ENCODE data around the gene PCLO. TPM values are rescaled to one million over a fixed set of nuclear protein-coding genes. Genes with fewer than 3 reads are reported as not detected.

Gene PCLO
- total and polyA plus RNA-seq, 2 donors: 0.57 to 6.5 TPM

- Histone ChIP-seq H3K4me1 (ENCODE audit: insufficient read depth) (no peaks in the 10 kb centered on the region), H3K36me3 (ENCODE audit: insufficient read depth) (no peaks in the 10 kb centered on the region), H3K27ac (ENCODE audit: low read depth) (no peak overlapping the region), H3K4me3 (ENCODE audit: low read depth, low read length) (no peak overlapping the region)
- no peak for DNase-seq (ENCODE audit: extremely low spot score)
- WGBS: 92% methylated on average over 3 of the region's 3 CpGs
Observed at GRCh38 chr7:83001362-83002040, 161.2 kb downstream of the PCLO start.

GRCh38 chr7:82998436-82998835 is 164.2 kb downstream of the PCLO start:
- H3K27ac ChIP-seq (ENCODE audit: low read depth): no peak overlapping the region
- H3K4me3 ChIP-seq (ENCODE audit: low read depth, low read length): no peak overlapping the region
- DNase-seq (ENCODE audit: extremely low spot score): no peak
- H3K4me1 ChIP-seq (ENCODE audit: insufficient read depth): no peaks in the 10 kb centered on the region
- H3K36me3 ChIP-seq (ENCODE audit: insufficient read depth): no peaks in the 10 kb centered on the region

GRCh38 chr7:82985144-82985802 is 177.4 kb downstream of the PCLO start:
- Histone ChIP-seq H3K36me3 (ENCODE audit: insufficient read depth) (no peaks in the 10 kb centered on the region), H3K27ac (ENCODE audit: low read depth) (no peak overlapping the region), H3K4me1 (ENCODE audit: insufficient read depth) (no peaks in the 10 kb centered on the region), H3K4me3 (ENCODE audit: low read depth, low read length) (no peak overlapping the region)
- no peak for DNase-seq (ENCODE audit: extremely low spot score)
- WGBS: 53% methylated on average over 2 of the region's 2 CpGs

DNA sequence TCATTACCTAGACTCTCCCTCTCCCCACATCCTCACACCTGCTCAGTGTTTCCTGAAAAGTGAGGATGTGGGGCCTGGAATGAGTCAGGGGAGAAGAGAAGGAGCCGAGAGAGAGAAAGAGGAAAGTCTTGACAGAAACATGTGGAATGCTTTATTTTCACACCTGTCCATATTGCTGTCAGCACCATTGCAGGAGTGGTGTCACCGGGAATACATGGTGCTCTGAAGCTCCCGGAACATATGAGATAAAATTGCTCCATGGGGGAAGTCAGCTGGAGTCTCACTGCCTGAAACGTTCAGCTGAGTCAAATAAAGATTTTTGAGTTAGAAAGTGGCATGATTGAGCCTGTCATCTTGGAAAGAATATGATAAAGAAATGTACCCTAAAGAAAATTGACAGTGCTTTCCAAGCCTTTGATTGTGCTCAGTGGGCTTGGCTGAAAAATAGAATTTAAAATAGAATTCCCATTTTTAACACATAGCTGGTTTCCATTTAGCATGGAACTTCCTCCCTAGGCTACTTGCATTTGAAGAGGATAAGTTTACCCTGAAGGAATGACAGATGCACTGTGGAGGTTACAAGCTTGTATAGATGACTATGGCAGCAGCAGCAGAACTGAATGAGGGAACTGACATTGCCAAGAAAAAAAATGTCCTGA is 182.4 kb downstream of the PCLO start:
- 56% methylated on average over 4 of the region's 4 CpGs for WGBS
- no peak overlapping the region for H3K4me3 ChIP-seq (ENCODE audit: low read depth, low read length)
- no peaks in the 10 kb centered on the region for H3K36me3 ChIP-seq (ENCODE audit: insufficient read depth)
- H3K27ac ChIP-seq (ENCODE audit: low read depth): no peak overlapping the region
- DNase-seq (ENCODE audit: extremely low spot score): no peak
- no peaks in the 10 kb centered on the region for H3K4me1 ChIP-seq (ENCODE audit: insufficient read depth)

GRCh38 chr7:82975811-82976468 is 186.7 kb downstream of the PCLO start:
- DNase-seq (ENCODE audit: extremely low spot score): no peak
- Histone ChIP-seq H3K4me3 (ENCODE audit: low read depth, low read length) (no peak overlapping the region), H3K27ac (ENCODE audit: low read depth) (no peak overlapping the region), H3K36me3 (ENCODE audit: insufficient read depth) (no peaks in the 10 kb centered on the region), H3K4me1 (ENCODE audit: insufficient read depth) (no peaks in the 10 kb centered on the region)
- 72% methylated on average over 2 of the region's 2 CpGs for WGBS

DNA sequence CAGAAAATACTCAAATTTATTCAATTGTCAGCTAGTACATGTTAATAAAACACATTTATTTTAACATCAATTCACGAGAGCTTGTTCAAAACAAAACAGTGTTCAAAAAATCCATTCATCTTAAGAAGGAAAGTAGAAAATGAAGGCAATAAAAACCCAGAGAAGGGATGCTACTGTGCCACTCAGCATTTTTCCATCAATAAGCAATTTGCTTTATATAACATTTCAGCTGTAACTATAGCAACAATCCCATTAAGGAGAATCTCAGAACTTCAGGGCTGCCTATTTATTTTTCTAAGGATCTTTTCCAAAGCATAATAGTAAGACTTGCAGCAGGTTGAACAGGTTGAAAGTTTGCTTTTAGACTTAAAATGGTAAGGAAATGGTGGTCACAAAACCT is 190.5 kb downstream of the PCLO start:
- H3K27ac ChIP-seq (ENCODE audit: low read depth): no peak overlapping the region
- no peaks in the 10 kb centered on the region for H3K36me3 ChIP-seq (ENCODE audit: insufficient read depth)
- 45% methylated on average over 1 of the region's 1 CpG for WGBS
- H3K4me3 ChIP-seq (ENCODE audit: low read depth, low read length): no peak overlapping the region
- no peaks in the 10 kb centered on the region for H3K4me1 ChIP-seq (ENCODE audit: insufficient read depth)
- no peak for DNase-seq (ENCODE audit: extremely low spot score)

- Histone ChIP-seq H3K4me1 (ENCODE audit: insufficient read depth) (no peaks in the 10 kb centered on the region), H3K4me3 (ENCODE audit: low read depth, low read length) (no peak overlapping the region), H3K36me3 (ENCODE audit: insufficient read depth) (no peaks in the 10 kb centered on the region), H3K27ac (ENCODE audit: low read depth) (no peak overlapping the region)
- 90% methylated on average over 2 of the region's 2 CpGs for WGBS
- DNase-seq (ENCODE audit: extremely low spot score): no peak
Observed at GRCh38 chr7:82965088-82966036, 197.3 kb downstream of the PCLO start.

DNA sequence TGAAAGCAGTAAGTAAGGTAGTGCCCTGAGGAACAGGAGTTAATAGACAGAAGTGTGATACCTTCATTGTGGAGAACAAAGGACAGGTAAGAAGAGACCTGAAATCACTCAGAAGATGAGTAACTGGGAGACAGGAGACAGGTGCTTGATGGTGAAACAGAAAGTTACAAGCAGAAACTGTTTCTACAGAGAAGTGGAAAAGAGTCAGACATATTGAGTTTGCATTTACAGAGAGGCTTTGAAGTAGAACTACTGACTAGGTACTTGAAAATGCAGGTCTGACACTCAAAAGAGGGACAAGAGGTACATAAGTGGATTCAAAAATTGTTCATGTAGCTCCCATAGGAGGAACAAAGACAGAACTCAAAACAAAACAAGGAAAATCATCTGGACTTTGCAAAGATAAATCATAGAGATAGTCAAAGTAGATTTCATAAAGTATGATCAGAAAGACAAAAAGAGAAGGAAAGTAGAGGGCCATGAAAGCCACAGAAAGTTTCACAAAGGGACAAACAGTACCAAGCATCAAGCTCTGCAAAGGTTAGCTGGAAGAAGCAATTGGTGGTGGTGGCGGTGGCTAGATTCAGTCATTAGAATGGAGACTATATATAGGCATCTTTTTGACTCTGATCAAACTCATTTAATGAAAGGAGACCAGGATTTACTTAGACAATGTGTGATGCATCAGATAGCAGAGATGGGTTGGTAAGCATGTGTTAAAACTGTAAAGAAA is 198.4 kb downstream of the PCLO start:
- no peak overlapping the region for H3K4me3 ChIP-seq (ENCODE audit: low read depth, low read length)
- no peaks in the 10 kb centered on the region for H3K4me1 ChIP-seq (ENCODE audit: insufficient read depth)
- DNase-seq (ENCODE audit: extremely low spot score): no peak
- 88% methylated on average over 1 of the region's 1 CpG for WGBS
- H3K36me3 ChIP-seq (ENCODE audit: insufficient read depth): no peaks in the 10 kb centered on the region
- no peak overlapping the region for H3K27ac ChIP-seq (ENCODE audit: low read depth)

GRCh38 chr7:82961240-82961639 is 201.4 kb downstream of the PCLO start:
- H3K4me3 ChIP-seq (ENCODE audit: low read depth, low read length): no peak overlapping the region
- no peaks in the 10 kb centered on the region for H3K36me3 ChIP-seq (ENCODE audit: insufficient read depth)
- H3K4me1 ChIP-seq (ENCODE audit: insufficient read depth): no peaks in the 10 kb centered on the region
- DNase-seq (ENCODE audit: extremely low spot score): no peak
- no peak overlapping the region for H3K27ac ChIP-seq (ENCODE audit: low read depth)
- WGBS: 84% methylated on average over 3 of the region's 3 CpGs

DNA sequence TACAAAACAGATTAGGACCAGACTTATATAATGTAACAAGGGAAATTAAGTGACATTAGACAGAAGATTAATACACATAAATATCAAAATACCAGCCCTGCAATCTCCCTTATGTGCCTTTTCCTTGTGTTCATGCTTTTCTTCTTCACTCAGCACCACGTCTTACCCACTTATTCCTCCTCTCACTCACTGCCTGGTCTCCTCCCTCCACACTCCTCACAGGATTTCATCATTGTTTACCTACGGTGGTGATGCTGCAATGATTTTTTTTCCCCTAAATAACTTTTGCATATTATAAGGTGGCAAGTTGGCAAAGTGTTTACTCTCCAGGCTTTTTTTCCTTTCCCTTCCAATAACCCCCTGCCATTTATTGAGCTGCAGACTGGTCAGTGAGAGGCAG is 203.2 kb downstream of the PCLO start:
- Histone ChIP-seq H3K4me1 (ENCODE audit: insufficient read depth) (no peaks in the 10 kb centered on the region), H3K4me3 (ENCODE audit: low read depth, low read length) (no peak overlapping the region), H3K27ac (ENCODE audit: low read depth) (no peak overlapping the region), H3K36me3 (ENCODE audit: insufficient read depth) (no peaks in the 10 kb centered on the region)
- no peak for DNase-seq (ENCODE audit: extremely low spot score)
- WGBS: 71% methylated on average over 2 of the region's 2 CpGs

GRCh38 chr7:82957521-82957920 is 205.2 kb downstream of the PCLO start:
- H3K36me3 ChIP-seq (ENCODE audit: insufficient read depth): no peaks in the 10 kb centered on the region
- no peak overlapping the region for H3K4me3 ChIP-seq (ENCODE audit: low read depth, low read length)
- no peaks in the 10 kb centered on the region for H3K4me1 ChIP-seq (ENCODE audit: insufficient read depth)
- H3K27ac ChIP-seq (ENCODE audit: low read depth): no peak overlapping the region
- WGBS: 68% methylated on average over 1 of the region's 1 CpG
- DNase-seq (ENCODE audit: extremely low spot score): no peak

GRCh38 chr7:82953324-82954027 is 209.2 kb downstream of the PCLO start:
- H3K27ac ChIP-seq (ENCODE audit: low read depth): no peak overlapping the region
- DNase-seq (ENCODE audit: extremely low spot score): no peak
- no peak overlapping the region for H3K4me3 ChIP-seq (ENCODE audit: low read depth, low read length)
- H3K4me1 ChIP-seq (ENCODE audit: insufficient read depth): no peaks in the 10 kb centered on the region
- H3K36me3 ChIP-seq (ENCODE audit: insufficient read depth): no peaks in the 10 kb centered on the region
- WGBS: 92% methylated on average over 6 of the region's 6 CpGs
